Testis (tissue), 2 donors: ENCODE data around the gene NFKBIB.

Source experiments
- CTCF ChIP-seq, 3 experiments: fragments of 450-650 bp in 2 of 3; fragments of 200-600 bp in 1 of 3; sonication (generic) in 1 of 3; IDR thresholded peaks; one replicate each; pipeline ENCODE4 v1.5.1; 2016 to 2019; ENCODE audit warnings: antibody characterized with exemption in 3 of 3, mild to moderate bottlenecking in 2 of 3, moderate library complexity in 1 of 3
- POLR2A ChIP-seq: fragments of 450-650 bp; IDR thresholded peaks from one replicate; pipeline ENCODE4 v1.6.1; 2017; ENCODE audit warnings: antibody characterized with exemption, mild to moderate bottlenecking, moderate library complexity

DNA sequence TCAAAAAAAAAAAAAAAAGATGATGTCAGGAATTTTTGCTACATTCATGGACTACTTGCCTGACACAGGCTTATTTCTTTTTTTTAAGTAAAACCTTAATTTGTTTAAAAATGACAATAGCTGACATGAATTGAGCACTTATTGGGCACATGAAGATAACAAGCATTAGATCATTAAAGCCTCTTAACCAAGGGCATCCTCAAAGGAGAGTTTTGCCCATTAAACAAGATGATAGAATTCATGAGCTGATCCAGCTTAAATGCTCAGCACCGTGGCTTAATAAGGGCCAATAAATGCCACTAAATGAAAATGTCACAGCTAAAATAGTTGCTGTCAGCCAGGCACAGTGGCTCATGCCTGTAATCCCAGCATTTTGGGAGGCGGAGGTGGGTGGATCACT is 56.5 kb downstream of the NFKBIB start:
- TF ChIP-seq CTCF (IDR thresholded peaks at IDR 0.05), result no peak
- TF ChIP-seq POLR2A, result no peak
